GM18498 (cell line): ENCODE data around the gene MANSC1.
"Not testable (repeated sequence)": the region's sequence is repeated elsewhere in the genome, so short reads cannot be mapped to it uniquely, and the experiment has no call there.

Experiments
- ATAC-seq: cut with Tn5 transposase; IDR thresholded peaks from one replicate; pipeline ENCODE4 v1.9.1; 2021; ENCODE audit warnings: mild to moderate bottlenecking, moderate library complexity; ENCODE audit not compliant: unreplicated experiment

MANSC1 gene

GRCh38 chr12:12327802-12328201 is 22.2 kb downstream of the MANSC1 start:
- no peak for ATAC-seq

- ATAC-seq, result no peak
Observed at GRCh38 chr12:12326262-12326661, 23.8 kb downstream of the MANSC1 start.

GRCh38 chr12:12323591-12323990 is 26.5 kb downstream of the MANSC1 start:
- ATAC-seq, result no peak

DNA sequence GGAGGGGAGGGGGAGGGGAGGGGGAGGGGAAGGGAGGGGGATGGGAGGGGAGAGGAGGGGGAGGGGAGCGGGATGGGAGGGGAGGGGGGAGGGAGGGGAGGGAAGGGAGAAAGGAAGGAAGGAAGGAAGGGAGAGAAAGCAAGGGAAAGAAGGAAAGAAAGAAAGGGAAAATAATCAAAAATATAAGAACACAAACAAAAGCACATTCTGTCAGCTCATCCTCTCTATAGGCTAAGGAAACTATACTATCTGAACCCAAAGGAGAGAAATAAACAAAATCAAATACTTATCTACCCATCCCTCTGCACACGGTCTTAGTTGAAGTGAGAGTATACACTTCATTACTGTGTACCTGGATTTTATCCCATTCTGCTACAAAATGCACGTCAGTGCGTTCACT is 26.9 kb downstream of the MANSC1 start:
- ATAC-seq, result no peak

- ATAC-seq, result no peak
Observed at GRCh38 chr12:12319451-12320183, 30.4 kb downstream of the MANSC1 start.

DNA sequence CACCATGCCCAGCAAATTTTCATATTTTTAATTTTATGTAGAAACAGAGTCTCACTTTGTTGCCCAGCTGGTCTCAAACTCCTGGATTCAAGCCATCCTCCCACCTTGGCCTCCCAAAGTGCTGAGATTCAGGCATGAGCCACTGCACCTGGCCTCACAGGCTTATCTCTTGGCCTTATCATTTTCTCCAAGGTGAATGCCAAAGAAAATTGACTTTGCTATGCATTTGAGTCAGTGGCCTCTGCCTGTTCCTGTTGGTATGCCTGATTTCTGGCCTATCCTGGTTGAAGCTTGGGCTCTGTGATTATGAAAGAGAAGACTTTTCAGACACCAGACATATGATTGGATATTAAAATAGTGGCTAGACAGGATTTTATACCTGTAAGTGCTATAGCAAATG is 34.2 kb downstream of the MANSC1 start:
- ATAC-seq, result no peak

GRCh38 chr12:12310695-12311094 is 39.3 kb downstream of the MANSC1 start:
- ATAC-seq, result not testable (repeated sequence)

DNA sequence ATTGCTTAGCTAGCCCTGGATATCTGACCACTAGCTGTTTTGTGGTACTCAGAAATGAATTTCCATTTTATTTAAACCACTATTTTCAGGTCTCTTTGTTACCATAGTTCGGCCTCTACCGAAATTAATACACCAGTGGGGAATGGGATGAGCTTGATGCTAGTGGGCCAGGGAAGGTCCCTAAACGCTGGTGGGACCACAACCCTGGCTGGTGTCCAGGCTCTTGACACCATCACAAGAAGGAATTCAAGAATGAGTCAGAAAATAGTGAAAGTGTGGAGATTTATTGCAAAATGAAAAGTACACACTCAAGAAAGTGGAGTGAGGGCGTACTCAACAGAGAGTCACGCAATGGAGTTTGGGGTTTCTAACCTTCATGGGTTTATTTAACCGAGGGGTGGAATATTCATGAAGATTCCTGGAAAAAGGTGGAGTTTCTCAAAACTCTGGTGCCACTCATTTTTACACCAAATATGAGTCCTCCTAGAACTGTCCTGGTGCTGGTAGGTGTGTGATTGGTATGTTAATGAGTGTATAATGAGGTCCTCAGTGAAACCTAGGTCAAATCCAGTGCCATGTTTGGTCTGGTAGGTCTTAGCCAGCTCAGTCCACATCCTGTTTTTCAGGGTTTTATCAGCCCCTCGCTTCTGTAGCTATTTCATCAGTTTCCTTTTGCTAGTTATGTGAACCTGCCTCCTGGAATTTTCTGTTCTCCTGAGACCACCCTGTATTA is 44.3 kb downstream of the MANSC1 start:
- no peak for ATAC-seq

GRCh38 chr12:12302976-12303375 is 47.1 kb downstream of the MANSC1 start:
- ATAC-seq, result no peak

DNA sequence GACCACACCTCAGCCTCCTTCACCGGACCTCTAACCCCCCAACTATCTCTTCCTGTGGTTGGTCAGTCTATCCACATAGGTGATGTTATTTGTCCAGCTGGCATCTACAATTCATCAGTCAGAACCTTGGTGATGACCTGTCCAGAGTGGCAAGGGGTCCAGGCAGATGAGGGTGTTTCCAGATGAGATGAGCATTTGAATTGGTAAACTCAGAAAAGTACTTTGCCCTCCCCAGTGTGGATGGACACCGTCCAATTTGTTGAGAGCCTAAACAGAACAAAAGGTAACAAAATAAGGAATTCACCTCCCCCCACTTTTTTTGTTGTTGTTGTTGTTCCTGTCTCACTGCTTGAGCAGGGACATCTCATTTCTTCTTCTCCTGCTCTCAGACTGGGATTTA is 48.9 kb downstream of the MANSC1 start:
- no peak for ATAC-seq

- no peak for ATAC-seq
Observed at GRCh38 chr12:12297201-12297830, 52.7 kb downstream of the MANSC1 start.

DNA sequence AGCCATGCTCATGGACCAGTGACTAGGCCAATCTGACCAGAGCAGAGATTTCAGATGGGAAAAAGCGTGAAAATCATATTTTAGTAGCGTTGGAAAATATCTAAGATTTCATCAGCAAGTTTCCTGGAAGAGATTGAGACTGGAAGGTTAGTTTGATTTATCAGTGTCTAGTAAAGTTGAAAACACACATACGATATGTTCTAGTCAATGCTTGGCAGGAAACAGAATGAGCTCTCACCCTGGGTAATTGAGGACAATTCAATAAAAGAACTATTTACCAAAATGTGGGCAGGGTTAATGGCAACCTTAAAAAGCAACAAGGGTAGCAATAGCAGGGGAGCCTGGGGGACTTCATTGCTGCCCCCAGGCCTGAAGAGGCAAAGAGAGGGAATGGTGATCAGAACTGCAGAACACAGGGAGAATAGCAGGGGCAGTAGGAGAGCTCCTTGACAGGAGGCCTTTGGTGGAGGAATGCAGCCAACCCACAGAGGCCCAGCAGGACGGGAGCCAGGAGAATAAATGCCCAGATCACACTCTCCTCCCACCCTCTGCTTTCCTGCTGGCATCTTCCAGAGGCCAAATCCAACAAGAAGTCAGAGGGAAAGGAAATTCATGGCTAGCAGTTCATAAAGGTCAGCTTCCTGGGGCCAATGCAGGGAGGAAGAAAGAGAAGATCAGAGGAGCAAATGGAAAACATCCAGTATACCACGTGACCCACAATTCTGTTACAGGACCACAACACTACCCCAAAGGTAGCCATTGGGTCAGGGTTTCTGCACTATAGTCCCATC is 55.6 kb downstream of the MANSC1 start:
- ATAC-seq, result no peak

GRCh38 chr12:12290206-12290605 is 59.8 kb downstream of the MANSC1 start:
- ATAC-seq, result no peak

DNA sequence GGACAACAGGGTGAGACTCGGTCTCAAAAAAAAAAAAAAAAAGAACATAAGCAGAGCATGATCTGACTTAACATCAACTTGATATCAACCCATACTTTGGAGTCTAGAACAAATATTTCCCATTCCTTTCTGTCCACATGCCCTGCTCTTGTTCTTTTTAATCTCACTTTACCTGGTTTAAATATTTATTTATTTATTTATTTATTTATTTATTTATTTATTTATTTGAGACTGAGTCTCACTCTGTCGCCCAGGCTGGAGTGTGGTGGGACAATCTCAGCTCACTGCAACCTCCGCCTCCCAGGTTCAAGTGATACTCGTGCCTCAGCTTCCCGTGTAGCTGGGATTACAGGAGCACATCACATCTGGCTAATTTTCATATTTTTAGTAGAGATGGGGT is 63.6 kb downstream of the MANSC1 start:
- ATAC-seq, result no peak

DNA sequence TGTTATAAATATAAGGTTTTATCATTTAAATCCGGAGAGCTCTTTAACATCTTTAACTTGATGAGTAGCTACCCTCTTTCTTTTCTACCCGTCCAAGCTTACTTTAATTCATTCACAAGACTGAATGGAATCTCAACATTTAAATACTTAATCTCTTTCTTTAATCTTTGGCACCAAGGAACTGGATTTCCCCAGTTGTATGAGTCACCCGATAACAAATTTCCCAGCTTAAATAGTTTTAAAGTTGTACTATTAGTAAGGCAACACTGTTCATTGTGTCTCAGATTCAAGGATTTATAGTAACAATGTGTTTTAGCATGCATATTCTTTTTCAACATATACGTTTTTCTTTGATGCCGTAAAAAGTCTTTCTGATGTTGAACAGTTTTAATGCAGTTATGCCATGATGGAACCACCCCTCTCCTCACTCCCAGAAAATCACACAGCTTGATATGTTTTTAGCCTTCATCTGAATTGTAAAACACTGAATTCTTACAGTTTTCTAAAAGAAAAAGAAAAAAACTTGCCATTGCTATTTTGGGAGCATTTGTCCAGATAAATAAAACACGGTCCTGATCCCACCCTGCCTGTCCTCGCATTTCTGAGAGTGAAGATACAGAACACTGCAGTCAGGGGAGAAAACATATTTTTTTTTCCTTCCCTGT is 67.1 kb downstream of the MANSC1 start:
- ATAC-seq, result no peak

GRCh38 chr12:12282202-12282601 is 67.8 kb downstream of the MANSC1 start:
- ATAC-seq, result no peak

DNA sequence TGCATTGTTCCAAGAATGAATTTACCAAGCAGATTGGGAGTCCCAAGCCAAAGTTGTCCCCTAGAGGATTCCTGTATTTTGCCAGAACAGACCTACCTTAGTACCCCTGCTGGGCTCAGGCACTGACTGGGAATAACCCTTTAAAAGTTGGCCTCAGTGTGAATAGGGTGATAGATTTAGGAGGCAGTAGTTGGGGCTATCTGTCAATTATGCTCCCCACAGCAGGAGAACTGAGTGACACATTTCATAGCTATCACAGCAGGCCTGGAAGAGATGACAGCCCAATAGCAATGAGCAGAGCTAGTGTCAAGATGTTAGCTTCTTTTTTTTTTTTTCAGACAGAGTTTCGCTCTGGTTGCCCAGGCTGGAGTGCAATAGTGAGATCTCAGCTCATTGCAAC is 68.9 kb downstream of the MANSC1 start:
- ATAC-seq, result no peak

DNA sequence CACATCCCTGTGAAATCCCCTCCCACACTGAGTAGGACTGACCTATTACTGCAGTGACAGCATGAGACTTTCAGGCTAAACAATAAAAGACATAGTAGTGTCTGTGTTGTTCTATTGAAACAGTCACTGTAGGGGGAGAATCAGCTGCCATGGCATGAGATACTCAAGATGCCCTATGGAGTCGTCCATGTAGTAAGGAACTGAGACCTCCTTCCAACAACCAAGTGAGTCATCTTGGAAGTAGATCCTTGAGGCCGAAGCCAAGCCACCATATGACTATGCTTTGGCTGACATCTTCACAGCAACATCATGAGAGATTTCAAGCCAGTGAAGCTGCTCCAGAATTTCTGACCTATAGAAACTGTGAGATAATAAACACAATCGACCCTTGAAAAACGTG is 71.1 kb downstream of the MANSC1 start:
- no peak for ATAC-seq
